ENCODE data around the gene FBXO30.

The FBXO30 gene

DNA sequence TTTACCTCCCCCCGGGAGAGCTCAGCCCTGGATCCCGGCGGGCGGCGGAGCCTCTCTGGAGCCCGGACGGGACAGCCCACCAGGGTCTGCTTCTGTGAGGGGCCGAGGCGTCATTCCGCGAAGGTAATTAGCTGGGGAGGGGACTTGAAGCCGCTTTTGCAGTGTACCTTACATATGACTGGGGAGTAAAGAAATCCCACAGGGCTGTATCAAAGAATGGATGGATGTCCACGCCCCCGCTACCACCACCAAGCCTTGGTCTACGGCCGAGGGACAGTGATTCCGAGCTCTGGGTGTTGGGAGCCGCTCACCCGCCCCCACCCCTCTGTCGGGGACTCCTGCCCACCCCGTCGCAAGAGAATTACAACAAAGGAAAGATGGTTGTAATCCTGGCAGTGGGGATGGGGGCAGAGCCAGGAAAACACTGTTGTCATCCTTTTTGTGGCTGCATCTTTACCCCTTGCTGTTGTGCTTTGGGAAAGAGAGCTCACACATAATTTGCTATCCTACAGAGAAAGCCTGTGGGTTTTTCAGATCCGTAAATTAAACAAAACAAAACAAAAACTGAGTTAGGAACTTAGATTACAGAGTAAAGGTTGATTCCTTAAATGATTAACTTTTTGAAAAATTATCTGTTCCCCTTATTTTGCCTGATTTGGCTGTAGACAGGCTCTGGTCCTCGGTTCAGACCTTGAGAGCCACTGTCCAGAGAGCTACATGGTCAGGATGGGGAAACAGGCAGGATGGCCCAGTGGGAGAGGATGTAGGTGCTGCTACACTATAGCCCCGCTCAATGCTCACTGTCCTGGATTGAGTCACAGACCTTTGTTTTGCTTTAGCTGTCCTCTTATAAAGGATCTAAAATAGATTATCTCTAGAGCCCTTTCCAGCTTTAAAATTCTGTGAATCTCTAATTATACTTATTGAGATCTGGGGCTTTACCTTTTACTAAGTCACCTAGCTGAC lies 997 bp upstream of the FBXO30 start:
- POLR2A ChIA-PET: interaction anchor here (0.7 to 3.0 kb wide), 11 partner anchors 9 to 149 kb away, joined by 3 to 63 read pairs (median 5); partner anchors contain the start of genes EPM2A and SHPRH
- peak; percentile 42 for DNase-seq (ENCODE audit: extremely low spot score)
- CTCF ChIA-PET: interaction anchor here (1.4 kb wide), 1 partner anchor 81 kb away, joined by 5 read pairs; the partner anchor contains the start of gene EPM2A
- TF ChIP-seq L3MBTL2 (conservative IDR thresholded peaks at IDR 0.05): no peak; the same call in 1 of the 2 replicates

DNA sequence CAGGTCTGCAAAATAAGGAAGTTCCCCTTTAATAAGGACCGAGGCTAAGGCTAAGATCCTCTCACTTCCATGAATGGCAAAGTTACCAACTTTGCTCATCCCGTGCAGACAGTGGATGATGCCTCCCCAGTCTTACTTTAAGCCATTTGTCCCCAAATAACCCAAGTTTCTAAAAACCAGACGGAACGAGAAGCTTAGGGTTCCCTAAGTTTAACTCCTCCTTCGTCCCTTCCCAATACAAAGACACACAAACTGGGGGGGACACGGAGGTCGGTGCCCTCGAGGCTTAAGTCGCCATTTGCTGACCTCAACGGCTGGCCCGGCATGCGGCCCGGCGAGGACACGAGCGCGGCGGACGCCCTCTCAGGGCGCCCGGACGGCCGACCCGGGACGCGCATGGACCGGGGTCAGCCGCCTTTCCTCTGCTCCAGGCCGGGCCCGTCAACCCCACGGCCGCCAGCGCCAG lies 527 bp downstream of the FBXO30 start:
- no peak for TF ChIP-seq CTBP1 (IDR thresholded peaks at IDR 0.05; ENCODE audit: borderline replicate concordance)
- peak; percentile 93 for TF ChIP-seq L3MBTL2 (conservative IDR thresholded peaks at IDR 0.05)
- no peak for TF ChIP-seq NFRKB (IDR thresholded peaks at IDR 0.05)
- 0 out of 2 replicates have a peak, but pooled peaks have one; percentile 21 for TF ChIP-seq ARNT (IDR thresholded peaks at IDR 0.05)
- POLR2A ChIA-PET: interaction anchor here (0.7 to 3.0 kb wide), 9 partner anchors 10 to 151 kb away, joined by 3 to 63 read pairs (median 8); partner anchors contain the start of genes EPM2A and SHPRH
- DNase-seq (ENCODE audit: extremely low spot score): peak; percentile 25
- CTCF ChIA-PET: interaction anchor here (1.4 kb wide), 1 partner anchor 79 kb away, joined by 5 read pairs; the partner anchor contains the start of gene EPM2A

DNA sequence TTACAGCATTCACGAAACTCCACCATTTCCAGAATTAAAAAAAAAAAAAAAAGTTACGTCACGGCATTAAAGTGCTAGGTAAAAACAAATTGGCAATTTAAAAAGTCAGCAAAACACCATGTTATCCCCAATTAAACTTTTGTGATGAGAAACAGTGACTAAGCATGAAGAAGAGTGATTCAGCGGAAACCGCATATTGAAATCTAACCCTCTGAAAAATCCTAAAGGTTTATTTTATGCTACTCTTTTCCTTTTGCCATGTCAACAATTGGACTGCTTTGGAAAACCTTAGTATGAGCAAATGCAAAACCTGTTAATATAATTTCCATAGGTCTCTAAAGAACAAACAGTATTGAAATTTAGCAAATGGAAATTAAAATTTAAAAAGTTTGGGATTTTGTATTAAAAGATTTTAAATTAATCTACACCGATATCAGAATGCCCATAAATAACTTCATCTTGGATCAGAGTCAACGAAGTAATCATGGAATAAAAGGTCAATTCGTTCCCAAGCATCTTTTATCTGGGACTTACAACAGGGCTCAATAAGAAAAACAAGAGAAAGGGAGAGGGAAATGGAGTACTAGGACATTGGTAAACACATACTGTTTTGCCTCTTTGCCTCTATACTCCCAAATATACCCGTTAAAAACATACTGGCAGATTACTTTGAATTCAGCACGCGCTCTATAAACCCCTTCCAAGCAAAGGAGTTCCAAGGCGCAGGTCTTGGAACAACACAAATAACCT lies 1.1 kb downstream of the FBXO30 start:
- no peak for TF ChIP-seq NFRKB (IDR thresholded peaks at IDR 0.05)
- peak; percentile 85 for TF ChIP-seq ZNF384 (IDR thresholded peaks at IDR 0.05)
- TF ChIP-seq HDGF (IDR thresholded peaks at IDR 0.05; ENCODE audit: borderline replicate concordance): no peak
- TF ChIP-seq LEF1 (IDR thresholded peaks at IDR 0.05; ENCODE audit: borderline replicate concordance): no peak
- CTCF ChIA-PET: no interaction called here
- DNase-seq (ENCODE audit: extremely low spot score): peak; percentile 8
- POLR2A ChIA-PET: interaction anchor here (2.0 to 3.0 kb wide), 3 partner anchors 29 to 79 kb away, joined by 10 to 63 read pairs (median 18); partner anchors contain the start of gene EPM2A

DNA sequence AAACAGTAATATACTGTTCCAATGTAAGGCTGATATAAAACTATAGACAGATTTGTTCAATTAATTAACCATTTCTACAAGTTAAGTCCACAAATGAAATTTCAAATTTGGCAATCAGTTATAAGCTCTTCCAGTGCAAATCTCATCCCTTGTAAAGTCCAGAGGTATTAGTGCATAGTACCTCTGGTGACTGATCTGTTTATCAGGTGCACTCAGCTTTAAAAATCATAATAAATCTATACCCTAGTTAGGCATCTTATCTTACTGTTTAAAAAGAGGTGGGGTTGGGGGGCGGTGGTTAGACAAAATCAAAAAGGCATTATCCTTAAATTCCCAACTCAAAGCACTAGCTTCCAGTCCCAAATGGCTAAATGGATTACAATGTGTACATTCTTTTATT lies 2.9 kb downstream of the FBXO30 start:
- TF ChIP-seq, protein P1, sequence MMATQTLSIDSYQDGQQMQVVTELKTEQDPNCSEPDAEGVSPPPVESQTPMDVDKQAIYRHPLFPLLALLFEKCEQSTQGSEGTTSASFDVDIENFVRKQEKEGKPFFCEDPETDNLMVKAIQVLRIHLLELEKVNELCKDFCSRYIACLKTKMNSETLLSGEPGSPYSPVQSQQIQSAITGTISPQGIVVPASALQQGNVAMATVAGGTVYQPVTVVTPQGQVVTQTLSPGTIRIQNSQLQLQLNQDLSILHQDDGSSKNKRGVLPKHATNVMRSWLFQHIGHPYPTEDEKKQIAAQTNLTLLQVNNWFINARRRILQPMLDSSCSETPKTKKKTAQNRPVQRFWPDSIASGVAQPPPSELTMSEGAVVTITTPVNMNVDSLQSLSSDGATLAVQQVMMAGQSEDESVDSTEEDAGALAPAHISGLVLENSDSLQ (IDR thresholded peaks at IDR 0.05): no peak
- TF ChIP-seq ELF4 (IDR thresholded peaks at IDR 0.05): no peak
- TF ChIP-seq HDGF (IDR thresholded peaks at IDR 0.05; ENCODE audit: borderline replicate concordance): no peak
- no peak for TF ChIP-seq FOXK2 (IDR thresholded peaks at IDR 0.05)
- TF ChIP-seq CTBP1 (IDR thresholded peaks at IDR 0.05; ENCODE audit: borderline replicate concordance): no peak
- no peak for TF ChIP-seq L3MBTL2 (conservative IDR thresholded peaks at IDR 0.05)
- TF ChIP-seq NFRKB (IDR thresholded peaks at IDR 0.05): no peak
- no peak for TF ChIP-seq BHLHE40 (IDR thresholded peaks at IDR 0.05; ENCODE audit: borderline replicate concordance)
- TF ChIP-seq ARNT (IDR thresholded peaks at IDR 0.05): no peak
- TF ChIP-seq FOXA1 (IDR thresholded peaks at IDR 0.05): no peak
- no peak for TF ChIP-seq ZNF384 (IDR thresholded peaks at IDR 0.05)
- POLR2A ChIA-PET: interaction anchor here (1.5 to 2.3 kb wide), 2 partner anchors 75 to 77 kb away, joined by 3 to 18 read pairs; partner anchors contain the start of gene EPM2A
- CTCF ChIA-PET: no interaction called here
- no peak for DNase-seq (ENCODE audit: extremely low spot score)

DNA sequence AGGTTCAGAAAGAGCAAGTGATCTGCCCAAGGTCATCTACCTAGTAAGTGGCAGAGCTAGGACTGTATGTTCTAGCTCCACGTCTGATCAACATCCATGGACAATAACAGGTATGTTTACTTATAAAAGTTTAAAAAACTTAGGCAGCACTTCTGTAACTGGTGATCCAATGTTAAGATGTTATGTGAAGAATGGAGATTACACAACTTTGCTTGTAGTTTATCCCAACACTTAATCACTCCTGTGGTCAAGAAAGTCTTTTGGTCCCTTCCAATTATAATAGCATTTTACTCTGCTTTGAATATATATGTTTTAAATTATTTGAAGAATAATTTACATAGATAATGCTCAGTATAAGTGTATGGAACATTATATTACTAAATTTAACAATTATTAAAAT lies 4.8 kb downstream of the FBXO30 start:
- ChIA-PET CTCF (no interaction called here), POLR2A (no interaction called here)
- no peak for DNase-seq (ENCODE audit: extremely low spot score)
- TF ChIP-seq CTBP1 (IDR thresholded peaks at IDR 0.05; ENCODE audit: borderline replicate concordance) (no peak), SUZ12 (IDR thresholded peaks at IDR 0.05) (no peak), L3MBTL2 (conservative IDR thresholded peaks at IDR 0.05) (no peak), ELF4 (IDR thresholded peaks at IDR 0.05) (no peak), ZNF384 (IDR thresholded peaks at IDR 0.05) (no peak), LEF1 (IDR thresholded peaks at IDR 0.05; ENCODE audit: borderline replicate concordance) (no peak), FOXA1 (IDR thresholded peaks at IDR 0.05) (no peak), HDGF (IDR thresholded peaks at IDR 0.05; ENCODE audit: borderline replicate concordance) (no peak), ARNT (IDR thresholded peaks at IDR 0.05) (no peak)

DNA sequence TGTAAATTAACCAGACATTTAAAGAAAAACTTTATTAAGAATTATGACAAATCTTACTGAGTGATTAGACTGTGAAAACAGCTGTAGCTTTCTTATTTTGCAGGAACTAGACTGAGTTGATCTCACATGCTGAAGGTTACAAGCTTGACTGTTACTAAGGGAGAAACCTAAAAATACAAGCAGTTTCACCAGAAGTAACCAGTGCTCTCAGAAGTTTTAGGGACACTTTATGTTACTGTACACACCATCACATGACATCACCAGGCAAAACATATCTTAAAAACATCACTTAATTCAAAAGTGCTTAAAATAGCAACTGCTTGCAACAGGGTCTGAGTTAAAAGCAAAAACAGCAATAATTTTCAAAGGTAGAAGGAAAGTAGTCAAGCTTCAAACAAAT lies 5.4 kb downstream of the FBXO30 start:
- DNase-seq (ENCODE audit: extremely low spot score): no peak
- no peak for TF ChIP-seq CTBP1 (IDR thresholded peaks at IDR 0.05; ENCODE audit: borderline replicate concordance)
- TF ChIP-seq SP1 (IDR thresholded peaks at IDR 0.05): no peak
- TF ChIP-seq NFRKB (IDR thresholded peaks at IDR 0.05): no peak
- TF ChIP-seq LEF1 (IDR thresholded peaks at IDR 0.05; ENCODE audit: borderline replicate concordance): no peak
- no peak for TF ChIP-seq SUZ12 (IDR thresholded peaks at IDR 0.05)
- TF ChIP-seq FOXK2 (IDR thresholded peaks at IDR 0.05): no peak
- TF ChIP-seq BHLHE40 (IDR thresholded peaks at IDR 0.05; ENCODE audit: borderline replicate concordance): no peak
- TF ChIP-seq ARNT (IDR thresholded peaks at IDR 0.05): no peak
- no peak for TF ChIP-seq HDGF (IDR thresholded peaks at IDR 0.05; ENCODE audit: borderline replicate concordance)
- TF ChIP-seq ZNF384 (IDR thresholded peaks at IDR 0.05): no peak
- TF ChIP-seq FOXA1 (IDR thresholded peaks at IDR 0.05): no peak
- TF ChIP-seq TARDBP (IDR thresholded peaks at IDR 0.05): no peak
- TF ChIP-seq L3MBTL2 (conservative IDR thresholded peaks at IDR 0.05): no peak
- TF ChIP-seq, protein P1 (IDR thresholded peaks at IDR 0.05): no peak
- no peak for TF ChIP-seq FOXM1 (IDR thresholded peaks at IDR 0.05; ENCODE audit: borderline replicate concordance)
- ChIA-PET CTCF (no interaction called here), POLR2A (no interaction called here)

All from HEK293T (cell line).